Activated CD8-positive, alpha-beta T cell treated with anti-CD3 and anti-CD28 coated beads, Interleukin-2, amount 10 ng/mL, durations not matched to agents 7 days and 5 days (primary cell): Measurements from ENCODE around the gene DLG3. TPM values are rescaled to one million over a fixed set of nuclear protein-coding genes. Genes with fewer than 3 reads are reported as not detected.
"Not testable (repeated sequence)": the region's sequence is repeated elsewhere in the genome, so short reads cannot be mapped to it uniquely, and the experiment has no call there.

Experiments
- ATAC-seq: fragments of 150-1000 bp; cut with Tn5 transposase; one replicate; pipeline ENCODE4 v1.10.0; 2021; ENCODE audit warnings: moderate library complexity
- CTCF ChIA-PET: fragments of 350-600 bp; sonication (Branson Sonifier 250); formaldehyde crosslinking; loops from one replicate; lab custom pipeline; 2021; ENCODE audit warnings: antibody characterized with exemption; lab: Charles Lee
- POLR2A ChIA-PET: fragments of 350-600 bp; sonication (Branson Sonifier 250); formaldehyde crosslinking; loops from one replicate; lab custom pipeline; 2021; ENCODE audit warnings: antibody characterized with exemption; lab: Charles Lee
- DNase-seq: peaks from one replicate; pipeline ENCODE4 v3.0.0-alpha.2; 2020
- H3K27ac Mint-ChIP-seq: one replicate; pipeline ENCODE4 v1.8.0; 2021; ENCODE audit warnings: mild to moderate bottlenecking, mixed read lengths
- H3K27me3 Mint-ChIP-seq: one replicate; pipeline ENCODE4 v1.8.0; 2021; ENCODE audit warnings: low read depth, mixed read lengths
- H3K36me3 Mint-ChIP-seq: one replicate; pipeline ENCODE4 v1.8.0; 2021; ENCODE audit warnings: low read depth, mixed read lengths
- H3K4me1 Mint-ChIP-seq: one replicate; pipeline ENCODE4 v1.8.0; 2021; ENCODE audit warnings: low read depth, mixed read lengths
- H3K4me3 Mint-ChIP-seq: one replicate; pipeline ENCODE4 v1.8.0; 2021; ENCODE audit warnings: mild to moderate bottlenecking, mixed read lengths
- H3K9me3 Mint-ChIP-seq: one replicate; pipeline ENCODE4 v1.8.0; 2022; ENCODE audit warnings: mixed read lengths; ENCODE audit not compliant: insufficient read depth
- total RNA-seq, 2 experiments: library from RNA; stranded (reverse); gene quantifications; one replicate each; pipeline ENCODE4 v1.2.3, GENCODE V29; 2021

Gene DLG3
- total RNA-seq = 10 to 100 TPM; 22.8 to 24.6 TPM

DNA sequence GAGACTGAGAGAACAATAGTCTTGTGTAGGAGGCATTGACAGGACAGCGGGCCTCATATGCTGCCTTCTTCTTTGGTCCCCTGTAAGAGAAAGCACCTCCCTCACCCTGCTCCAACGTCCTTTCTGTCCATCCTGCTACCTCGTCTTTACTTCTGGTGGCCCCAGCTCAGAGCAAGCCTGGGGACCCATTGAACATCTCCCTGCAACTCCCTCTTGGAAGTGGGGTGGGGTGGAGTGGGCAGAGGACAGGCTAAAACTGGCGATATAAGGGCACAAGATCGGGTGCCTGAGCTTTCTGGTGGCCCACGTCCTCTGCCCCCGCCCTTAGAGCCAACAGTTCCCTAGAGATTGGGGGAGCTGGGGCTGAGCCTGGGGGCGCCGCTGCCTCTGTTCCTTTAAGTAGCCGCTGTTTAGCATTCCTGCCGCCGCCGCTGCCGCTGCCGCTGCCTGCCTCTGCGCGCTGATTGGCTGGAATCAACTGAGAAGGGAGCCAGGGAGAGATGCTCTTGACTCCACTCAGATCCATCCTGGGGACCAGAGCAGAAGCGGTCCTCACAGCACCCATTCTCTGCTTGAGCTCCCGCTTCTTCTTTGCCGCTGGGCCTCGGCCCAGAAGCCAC lies at the start of gene DLG3:
Gene DLG3 (plus strand): TSS at position 510 of the 620 bp plus-strand sequence. CDS start 367 bp downstream, outside the sequence.
- no peak for DNase-seq
- CTCF ChIA-PET = interaction anchor here (0.6 to 1.1 kb wide), 4 partner anchors 7 to 220 kb away, joined by 3 to 4 read pairs (median 3); no protein-coding TSS in a partner anchor

DNA sequence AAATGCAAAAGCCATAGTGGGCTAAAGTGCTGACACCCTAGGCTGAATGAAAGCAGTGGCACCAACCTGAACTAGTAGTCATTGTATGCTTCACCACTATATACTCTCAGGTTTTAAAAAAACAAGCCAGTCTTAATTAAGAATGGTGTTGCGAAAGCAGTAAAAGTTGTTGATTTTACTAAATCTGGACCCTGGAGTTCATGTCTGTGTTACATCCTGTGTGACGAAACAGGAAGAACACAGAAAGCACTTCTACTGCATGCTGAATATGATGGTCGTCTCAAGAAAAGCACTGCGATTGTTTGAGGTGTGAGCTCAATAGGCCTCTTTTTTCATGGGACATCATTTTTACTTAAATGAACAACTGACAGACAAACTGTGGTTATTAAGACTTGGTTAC lies 45.7 kb upstream of the DLG3 start:
- Mint-ChIP-seq H3K27ac (peak overlapping the region; percentile 83), H3K4me1 (peaks cover 7% of the 10 kb centered on the region), H3K27me3 (no peaks in the 10 kb centered on the region), H3K36me3 (peaks cover 38% of the 10 kb centered on the region), H3K9me3 (no peaks in the 10 kb centered on the region), H3K4me3 (no peak overlapping the region)
- POLR2A ChIA-PET = interaction anchor here (0.9 kb wide), 1 partner anchor 24 kb away, joined by 3 read pairs; no protein-coding TSS in a partner anchor
- CTCF ChIA-PET = no interaction called here
- ATAC-seq (peak; percentile 42), DNase-seq (peak; percentile 21)

More for the DNA sequence above, at the start of gene DLG3:
- H3K9me3 Mint-ChIP-seq = no peaks in the 10 kb centered on the region
- H3K4me1 Mint-ChIP-seq = peaks cover 6% of the 10 kb centered on the region
- ATAC-seq = peak; percentile 68
- no peaks in the 10 kb centered on the region for H3K36me3 Mint-ChIP-seq
- H3K27ac Mint-ChIP-seq = no peak within 1 kb of the TSS
- peak within 1 kb of the TSS; percentile 40 for H3K4me3 Mint-ChIP-seq
- POLR2A ChIA-PET = interaction anchor here (1.1 kb wide), 1 partner anchor 10 kb away, joined by 3 read pairs; no protein-coding TSS in a partner anchor
- peaks cover 45% of the 10 kb centered on the region for H3K27me3 Mint-ChIP-seq

DNA sequence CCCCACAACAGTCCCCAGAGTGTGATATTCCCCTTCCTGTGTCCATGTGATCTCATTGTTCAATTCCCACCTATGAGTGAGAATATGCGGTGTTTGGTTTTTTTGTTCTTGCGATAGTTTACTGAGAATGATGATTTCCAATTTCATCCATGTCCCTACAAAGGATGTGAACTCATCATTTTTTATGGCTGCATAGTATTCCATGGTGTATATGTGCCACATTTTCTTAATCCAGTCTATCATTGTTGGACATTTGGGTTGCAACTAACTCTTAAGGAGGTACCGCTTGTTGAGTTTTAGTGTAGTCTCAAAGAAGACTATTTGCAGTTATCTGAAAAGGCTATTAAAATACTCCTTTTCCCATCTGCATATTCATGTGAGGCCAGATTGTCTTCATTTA lies 44.5 kb upstream of the DLG3 start:
- H3K4me3 Mint-ChIP-seq, ATAC-seq, POLR2A ChIA-PET, H3K27me3 Mint-ChIP-seq, H3K27ac Mint-ChIP-seq, H3K4me1 Mint-ChIP-seq, CTCF ChIA-PET, DNase-seq, H3K9me3 Mint-ChIP-seq: not testable (repeated sequence)
- H3K36me3 Mint-ChIP-seq = peaks cover 34% of the 10 kb centered on the region

DNA sequence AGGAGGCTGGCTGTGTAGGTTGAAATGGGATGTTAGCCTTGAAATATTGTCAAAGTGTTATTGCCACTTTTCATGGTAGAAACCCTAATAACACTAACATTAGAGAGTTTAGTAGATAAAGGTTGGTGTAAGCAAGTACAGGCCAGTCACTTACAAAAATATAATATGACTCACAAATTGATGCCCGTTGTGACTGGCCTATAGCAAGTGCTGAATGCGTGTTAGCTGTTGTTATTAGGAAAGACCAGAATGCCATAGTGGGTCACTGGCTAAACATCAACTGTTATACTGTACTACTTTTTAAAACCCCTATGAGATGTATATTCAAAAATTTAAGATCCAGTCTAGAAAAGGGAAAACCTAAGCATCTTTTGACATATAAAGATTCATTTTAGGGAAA lies 41.9 kb upstream of the DLG3 start:
- no peaks in the 10 kb centered on the region for H3K27me3 Mint-ChIP-seq
- DNase-seq = no peak
- CTCF ChIA-PET = no interaction called here
- no peak overlapping the region for H3K4me3 Mint-ChIP-seq
- peaks cover 34% of the 10 kb centered on the region for H3K36me3 Mint-ChIP-seq
- POLR2A ChIA-PET = interaction anchor here (0.7 kb wide), 1 partner anchor 113 kb away, joined by 3 read pairs; the partner anchor contains the start of genes KIF4A and PDZD11
- no peak overlapping the region for H3K27ac Mint-ChIP-seq
- H3K4me1 Mint-ChIP-seq = peaks cover 7% of the 10 kb centered on the region
- no peak for ATAC-seq
- H3K9me3 Mint-ChIP-seq = no peaks in the 10 kb centered on the region

DNA sequence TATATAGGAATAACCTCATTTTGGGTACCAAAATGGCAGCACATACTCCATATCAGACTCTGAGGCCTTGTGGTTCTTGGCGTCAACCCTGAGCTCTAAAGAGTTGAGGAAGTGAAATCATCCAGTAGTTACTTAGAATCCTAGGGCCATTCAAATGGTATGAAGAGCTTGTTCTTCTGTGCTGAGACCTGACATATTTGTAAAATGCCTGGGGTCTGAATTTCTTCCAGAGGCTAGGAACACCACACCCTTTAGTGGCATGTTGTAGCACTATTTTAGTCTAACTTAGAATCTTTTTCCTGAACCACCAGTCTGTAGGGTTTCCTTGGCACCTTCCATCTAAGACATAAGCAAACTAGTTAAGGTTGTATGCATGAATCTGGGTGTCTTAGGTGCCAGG lies 39.6 kb upstream of the DLG3 start:
- no peak for ATAC-seq
- Mint-ChIP-seq H3K27me3 (no peaks in the 10 kb centered on the region), H3K9me3 (no peaks in the 10 kb centered on the region), H3K4me3 (no peak overlapping the region), H3K36me3 (peaks cover 33% of the 10 kb centered on the region), H3K27ac (no peak overlapping the region), H3K4me1 (no peaks in the 10 kb centered on the region)
- CTCF ChIA-PET = no interaction called here
- no peak for DNase-seq
- POLR2A ChIA-PET = no interaction called here

DNA sequence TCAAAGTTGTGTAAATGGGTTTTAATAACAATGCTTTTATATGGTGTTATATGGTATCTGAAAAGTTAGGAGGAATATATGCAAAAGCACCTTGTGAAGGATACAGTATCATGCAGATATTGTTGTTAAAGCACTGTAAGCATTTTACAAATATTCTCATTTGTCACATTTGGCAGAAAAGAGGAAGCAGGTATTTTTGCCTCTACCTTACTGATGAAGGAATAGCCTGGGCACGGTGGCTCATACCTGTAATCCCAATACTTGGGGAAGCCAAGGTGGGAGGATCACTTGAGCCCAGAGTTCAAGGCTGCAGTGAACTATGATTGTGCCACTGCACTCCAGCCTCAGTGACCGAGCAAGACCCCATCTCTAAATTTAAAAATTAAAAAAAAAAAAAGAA lies 33.7 kb upstream of the DLG3 start:
- no peak for ATAC-seq
- peaks cover 29% of the 10 kb centered on the region for H3K36me3 Mint-ChIP-seq
- ChIA-PET CTCF (no interaction called here), POLR2A (no interaction called here)
- H3K27ac Mint-ChIP-seq = no peak overlapping the region
- no peaks in the 10 kb centered on the region for H3K4me1 Mint-ChIP-seq
- no peaks in the 10 kb centered on the region for H3K9me3 Mint-ChIP-seq
- no peaks in the 10 kb centered on the region for H3K27me3 Mint-ChIP-seq
- no peak for DNase-seq
- H3K4me3 Mint-ChIP-seq = no peak overlapping the region

DNA sequence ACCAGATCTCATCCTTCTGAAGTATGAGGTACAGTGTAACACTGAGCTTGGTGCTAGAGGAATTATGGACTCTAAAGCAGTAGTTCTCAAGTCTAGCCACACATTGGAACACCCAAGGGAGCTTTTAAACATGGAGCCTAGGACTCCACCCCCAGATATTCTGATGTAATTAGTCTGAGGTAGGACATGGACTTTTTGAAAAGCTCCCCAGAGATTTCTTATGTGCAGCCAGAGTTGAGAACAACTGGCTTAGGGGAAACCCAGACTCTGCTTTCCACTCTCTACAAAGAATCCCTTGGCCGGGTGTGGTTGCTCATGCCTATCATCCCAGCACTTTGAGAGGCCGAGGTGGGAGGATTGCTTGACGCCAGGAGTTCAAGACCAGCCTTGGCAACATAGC lies 33.2 kb upstream of the DLG3 start:
- ATAC-seq (no peak), DNase-seq (no peak)
- ChIA-PET POLR2A (no interaction called here), CTCF (no interaction called here)
- Mint-ChIP-seq H3K4me3 (no peak overlapping the region), H3K4me1 (no peaks in the 10 kb centered on the region), H3K27me3 (no peaks in the 10 kb centered on the region), H3K36me3 (peaks cover 25% of the 10 kb centered on the region), H3K27ac (no peak overlapping the region), H3K9me3 (no peaks in the 10 kb centered on the region)

DNA sequence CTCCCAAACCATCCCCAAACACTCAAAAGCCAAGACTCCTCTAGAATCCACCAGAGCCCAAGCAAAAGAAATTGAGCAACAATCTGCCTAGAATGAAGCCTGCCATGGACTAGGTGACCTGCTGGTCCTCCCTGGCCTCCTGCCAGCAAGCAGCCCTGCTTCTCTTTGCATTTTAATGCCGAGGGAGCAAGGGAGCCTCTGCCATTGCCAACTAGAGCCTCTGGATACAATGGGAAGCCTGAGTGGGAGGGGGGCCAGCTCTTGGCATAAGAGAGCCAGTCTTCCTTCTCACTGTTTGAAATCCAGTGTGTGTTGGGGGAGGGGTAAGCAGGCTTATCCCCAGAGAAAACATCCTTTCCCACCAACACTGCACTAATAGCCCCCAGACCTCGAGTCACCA lies 23.0 kb upstream of the DLG3 start:
- no peaks in the 10 kb centered on the region for H3K4me1 Mint-ChIP-seq
- DNase-seq (no peak), ATAC-seq (no peak)
- H3K27me3 Mint-ChIP-seq = no peaks in the 10 kb centered on the region
- peaks cover 9% of the 10 kb centered on the region for H3K36me3 Mint-ChIP-seq
- H3K27ac Mint-ChIP-seq = no peak overlapping the region
- H3K9me3 Mint-ChIP-seq = no peaks in the 10 kb centered on the region
- POLR2A ChIA-PET = no interaction called here
- H3K4me3 Mint-ChIP-seq = no peak overlapping the region
- CTCF ChIA-PET = no interaction called here

DNA sequence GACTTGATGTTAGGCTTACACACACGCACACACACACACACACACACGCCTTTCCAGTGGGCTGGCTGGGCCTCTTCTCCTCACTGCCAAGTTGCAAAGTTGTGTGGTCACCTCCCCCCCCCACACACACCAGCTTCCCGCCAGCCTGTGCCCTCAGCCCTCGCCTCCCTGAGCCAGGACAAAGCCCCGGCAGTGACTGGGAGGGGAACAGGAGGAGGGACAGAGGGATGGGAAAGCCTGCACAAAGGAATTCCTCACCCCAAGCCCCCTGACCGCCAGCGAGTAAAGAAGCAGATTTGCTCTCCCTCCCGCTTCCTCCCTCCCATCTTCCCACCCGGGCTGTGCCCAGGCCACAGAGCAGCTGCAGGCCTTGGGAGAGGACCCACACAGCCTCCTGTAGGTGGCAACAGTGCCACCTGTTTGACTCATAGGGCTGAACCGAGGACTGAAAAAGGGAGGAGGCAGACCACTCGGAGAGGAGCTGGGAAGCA lies 21.7 kb upstream of the DLG3 start, which contains the start of gene GDPD2:
Gene GDPD2 (plus strand): TSS at position 464 of the 491 bp plus-strand sequence. CDS start 1,671 bp downstream, outside the sequence.
- Mint-ChIP-seq H3K27ac (no peak within 1 kb of the TSS), H3K27me3 (no peaks in the 10 kb centered on the region), H3K36me3 (peaks cover 9% of the 10 kb centered on the region), H3K4me3 (no peak within 1 kb of the TSS), H3K4me1 (no peaks in the 10 kb centered on the region), H3K9me3 (no peaks in the 10 kb centered on the region)
- ChIA-PET POLR2A (interaction anchor here (0.7 to 1.1 kb wide), 3 partner anchors 10 to 33 kb away, joined by 3 read pairs; no protein-coding TSS in a partner anchor), CTCF (interaction anchor here (0.8 to 2.5 kb wide), 2 partner anchors 8 to 10 kb away, joined by 6 to 9 read pairs; no protein-coding TSS in a partner anchor)
- ATAC-seq = no peak
- no peak for DNase-seq

DNA sequence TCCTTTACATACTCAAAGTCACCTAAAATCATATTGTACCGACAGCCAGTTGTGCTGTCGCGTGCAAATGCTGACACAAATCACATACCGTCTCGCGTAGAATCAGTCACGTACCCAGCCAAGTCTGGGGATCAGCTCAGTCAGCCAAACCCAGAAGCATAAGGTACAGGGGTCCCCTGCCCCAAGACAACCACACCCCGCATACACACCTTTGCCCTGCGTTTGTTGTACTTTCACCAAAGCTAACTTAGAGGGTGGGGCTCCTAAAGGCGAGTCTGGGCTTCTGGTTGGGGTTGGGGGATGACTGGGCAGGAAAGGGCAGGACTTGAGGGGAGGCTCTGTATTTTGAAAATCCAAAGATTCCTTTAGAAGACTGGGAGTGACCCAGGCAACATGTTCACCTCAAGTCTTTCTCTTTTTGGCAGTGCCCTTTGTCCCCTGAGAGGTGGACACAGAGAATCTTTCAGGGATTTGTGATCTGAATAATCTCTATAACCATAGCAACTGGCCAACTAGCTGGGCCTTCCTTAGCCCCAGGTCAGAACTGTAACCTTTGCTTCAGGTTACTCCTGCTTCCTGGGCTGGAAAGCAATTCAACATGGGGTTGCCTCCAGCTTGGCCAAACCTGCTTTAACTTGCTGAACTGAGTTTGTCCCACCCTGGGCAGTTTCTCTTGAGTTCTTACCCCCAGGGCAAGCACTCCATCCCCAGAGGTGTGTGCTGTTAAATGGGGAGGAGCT lies 20.5 kb upstream of the DLG3 start:
- ATAC-seq = no peak
- CTCF ChIA-PET = interaction anchor here (0.8 to 2.5 kb wide), 2 partner anchors 9 to 10 kb away, joined by 6 to 9 read pairs; no protein-coding TSS in a partner anchor
- no peak overlapping the region for H3K4me3 Mint-ChIP-seq

DNA sequence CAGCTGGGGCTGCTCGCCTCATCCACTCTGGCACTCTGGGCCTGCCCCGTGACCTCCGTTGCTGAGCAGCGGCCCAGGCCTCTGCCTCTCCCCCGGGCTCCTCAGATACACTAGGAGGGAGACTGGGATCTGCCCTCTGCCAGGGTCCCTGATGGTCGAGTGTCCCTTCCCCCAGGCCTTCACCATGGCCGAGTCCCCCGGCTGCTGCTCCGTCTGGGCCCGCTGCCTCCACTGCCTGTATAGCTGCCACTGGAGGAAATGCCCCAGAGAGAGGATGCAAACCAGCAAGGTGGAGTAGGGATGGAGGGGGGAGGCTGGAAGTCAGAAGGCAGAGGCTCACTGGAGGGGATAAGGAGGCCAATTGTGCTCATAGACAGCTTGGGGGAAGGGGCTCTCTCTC lies 19.8 kb upstream of the DLG3 start:
- no peak overlapping the region for H3K4me3 Mint-ChIP-seq
- ATAC-seq (no peak), DNase-seq (no peak)
- no peaks in the 10 kb centered on the region for H3K9me3 Mint-ChIP-seq
- POLR2A ChIA-PET = no interaction called here
- CTCF ChIA-PET = interaction anchor here (2.5 kb wide), 1 partner anchor 8 kb away, joined by 9 read pairs; no protein-coding TSS in a partner anchor
- H3K27ac Mint-ChIP-seq = no peak overlapping the region
- H3K36me3 Mint-ChIP-seq = peaks cover 5% of the 10 kb centered on the region
- H3K4me1 Mint-ChIP-seq = no peaks in the 10 kb centered on the region
- H3K27me3 Mint-ChIP-seq = no peaks in the 10 kb centered on the region

More for the DNA sequence above, 20.5 kb upstream of the DLG3 start:
- POLR2A ChIA-PET = no interaction called here
- Mint-ChIP-seq H3K27me3 (no peaks in the 10 kb centered on the region), H3K27ac (no peak overlapping the region), H3K4me1 (no peaks in the 10 kb centered on the region), H3K36me3 (peaks cover 9% of the 10 kb centered on the region), H3K9me3 (no peaks in the 10 kb centered on the region)
- no peak for DNase-seq
